Measurements from ENCODE around the gene RNF34.

The RNF34 gene

GRCh38 chr12:121465921-121466793 lies 66.2 kb downstream of the RNF34 start:
- Histone ChIP-seq H3K4me1 (ENCODE audit: control insufficient read depth, insufficient read depth, low read length) (peaks cover 2% of the 10 kb centered on the region), H3K9ac (ENCODE audit: low read length) (peak overlapping the region; percentile 32), H3K27me3 (ENCODE audit: control insufficient read depth, insufficient read depth, low read length) (no peaks in the 10 kb centered on the region), H3K36me3 (ENCODE audit: control insufficient read depth, insufficient read depth, low read length) (no peaks in the 10 kb centered on the region), H3K27ac (ENCODE audit: low read depth, low read length) (no peak overlapping the region), H3K4me3 (ENCODE audit: low read length) (peak overlapping the region; percentile 71)

- peak overlapping the region; percentile 52 for H3K27ac ChIP-seq (ENCODE audit: low read depth, low read length)
These were observed 67.1 kb downstream of the RNF34 start for GRCh38 chr12:121466794-121467637.

GRCh38 chr12:121467638-121468498 lies 68.0 kb downstream of the RNF34 start:
- Histone ChIP-seq H3K4me3 (ENCODE audit: low read length) (peak overlapping the region; percentile 75), H3K27ac (ENCODE audit: low read depth, low read length) (no peak overlapping the region), H3K36me3 (ENCODE audit: control insufficient read depth, insufficient read depth, low read length) (no peaks in the 10 kb centered on the region), H3K27me3 (ENCODE audit: control insufficient read depth, insufficient read depth, low read length) (no peaks in the 10 kb centered on the region), H3K4me1 (ENCODE audit: control insufficient read depth, insufficient read depth, low read length) (peaks cover 2% of the 10 kb centered on the region), H3K9ac (ENCODE audit: low read length) (no peak overlapping the region)

More at GRCh38 chr12:121466794-121467637, 67.1 kb downstream of the RNF34 start:
- Histone ChIP-seq H3K36me3 (ENCODE audit: control insufficient read depth, insufficient read depth, low read length) (no peaks in the 10 kb centered on the region), H3K4me1 (ENCODE audit: control insufficient read depth, insufficient read depth, low read length) (peaks cover 2% of the 10 kb centered on the region), H3K27me3 (ENCODE audit: control insufficient read depth, insufficient read depth, low read length) (no peaks in the 10 kb centered on the region), H3K9ac (ENCODE audit: low read length) (no peak overlapping the region), H3K4me3 (ENCODE audit: low read length) (peak overlapping the region; percentile 75)

- no peak overlapping the region for H3K4me3 ChIP-seq (ENCODE audit: low read length)
- H3K27me3 ChIP-seq (ENCODE audit: control insufficient read depth, insufficient read depth, low read length) = no peaks in the 10 kb centered on the region
- H3K27ac ChIP-seq (ENCODE audit: low read depth, low read length) = no peak overlapping the region
- no peaks in the 10 kb centered on the region for H3K36me3 ChIP-seq (ENCODE audit: control insufficient read depth, insufficient read depth, low read length)
- H3K9ac ChIP-seq (ENCODE audit: low read length) = no peak overlapping the region
- peaks cover 2% of the 10 kb centered on the region for H3K4me1 ChIP-seq (ENCODE audit: control insufficient read depth, insufficient read depth, low read length)
These were observed 68.5 kb downstream of the RNF34 start for GRCh38 chr12:121468499-121468801.

- Histone ChIP-seq H3K4me1 (ENCODE audit: control insufficient read depth, insufficient read depth, low read length) (peaks cover 2% of the 10 kb centered on the region), H3K27me3 (ENCODE audit: control insufficient read depth, insufficient read depth, low read length) (no peaks in the 10 kb centered on the region), H3K9ac (ENCODE audit: low read length) (no peak overlapping the region), H3K4me3 (ENCODE audit: low read length) (no peak overlapping the region), H3K36me3 (ENCODE audit: control insufficient read depth, insufficient read depth, low read length) (no peaks in the 10 kb centered on the region), H3K27ac (ENCODE audit: low read depth, low read length) (no peak overlapping the region)
These were observed 70.8 kb downstream of the RNF34 start for GRCh38 chr12:121470751-121471150.

- no peaks in the 10 kb centered on the region for H3K27me3 ChIP-seq (ENCODE audit: control insufficient read depth, insufficient read depth, low read length)
- H3K4me3 ChIP-seq (ENCODE audit: low read length) = no peak overlapping the region
- H3K4me1 ChIP-seq (ENCODE audit: control insufficient read depth, insufficient read depth, low read length) = no peaks in the 10 kb centered on the region
- H3K36me3 ChIP-seq (ENCODE audit: control insufficient read depth, insufficient read depth, low read length) = no peaks in the 10 kb centered on the region
- H3K9ac ChIP-seq (ENCODE audit: low read length) = no peak overlapping the region
- H3K27ac ChIP-seq (ENCODE audit: low read depth, low read length) = no peak overlapping the region
These were observed 72.4 kb downstream of the RNF34 start for GRCh38 chr12:121472150-121472905.

Measured in rectal smooth muscle tissue (tissue), 1 donor.